GM19035 (cell line): ENCODE data around the gene ZNF488.

Experiments used
- ATAC-seq: cut with Tn5 transposase; IDR thresholded peaks from one replicate; pipeline ENCODE4 v1.9.1; 2021; ENCODE audit not compliant: unreplicated experiment

Gene ZNF488

GRCh38 chr10:47367646-47368045 lies 16.4 kb downstream of the ZNF488 start:
- ATAC-seq: no peak

GRCh38 chr10:47366731-47367460 lies 17.2 kb downstream of the ZNF488 start:
- no peak for ATAC-seq

- no peak for ATAC-seq
These were observed 17.9 kb downstream of the ZNF488 start for GRCh38 chr10:47366181-47366631.

GRCh38 chr10:47365431-47366180 lies 18.5 kb downstream of the ZNF488 start:
- no peak for ATAC-seq

GRCh38 chr10:47364911-47365310 lies 19.2 kb downstream of the ZNF488 start:
- no peak for ATAC-seq

- ATAC-seq: no peak
These were observed 19.7 kb downstream of the ZNF488 start for GRCh38 chr10:47364366-47364765.

GRCh38 chr10:47363781-47364180 lies 20.3 kb downstream of the ZNF488 start:
- ATAC-seq: no peak

GRCh38 chr10:47362199-47362598 lies 21.9 kb downstream of the ZNF488 start:
- ATAC-seq: no peak

GRCh38 chr10:47361293-47361692 lies 22.8 kb downstream of the ZNF488 start:
- no peak for ATAC-seq

GRCh38 chr10:47360419-47361040 lies 23.6 kb downstream of the ZNF488 start:
- no peak for ATAC-seq

- no peak for ATAC-seq
These were observed 24.3 kb downstream of the ZNF488 start for GRCh38 chr10:47359626-47360418.

GRCh38 chr10:47359101-47359500 lies 25.0 kb downstream of the ZNF488 start:
- ATAC-seq: no peak

GRCh38 chr10:47358457-47358856 lies 25.6 kb downstream of the ZNF488 start:
- ATAC-seq: no peak

- no peak for ATAC-seq
These were observed 26.2 kb downstream of the ZNF488 start for GRCh38 chr10:47357911-47358310.

GRCh38 chr10:47357131-47357582 lies 26.9 kb downstream of the ZNF488 start:
- no peak for ATAC-seq

- no peak for ATAC-seq
These were observed 27.4 kb downstream of the ZNF488 start for GRCh38 chr10:47356708-47357107.

- no peak for ATAC-seq
These were observed 29.2 kb downstream of the ZNF488 start for GRCh38 chr10:47354900-47355299.

GRCh38 chr10:47354165-47354564 lies 29.9 kb downstream of the ZNF488 start:
- no peak for ATAC-seq

- no peak for ATAC-seq
These were observed 30.7 kb downstream of the ZNF488 start for GRCh38 chr10:47353351-47353750.

- no peak for ATAC-seq
These were observed 31.9 kb downstream of the ZNF488 start for GRCh38 chr10:47351899-47352815.
